NT2/D1 (cell line): ENCODE measurements around the gene KCTD16.

Source experiments
- YY1 ChIP-seq: IDR thresholded peaks from 2 replicates; pipeline ENCODE4 v1.6.1; 2011; ENCODE audit not compliant: insufficient read length, insufficient read depth
- ZNF274 ChIP-seq: IDR thresholded peaks from 2 replicates; pipeline ENCODE4 v1.6.1; 2011; ENCODE audit warnings: mild to moderate bottlenecking, low read depth, low read length

DNA sequence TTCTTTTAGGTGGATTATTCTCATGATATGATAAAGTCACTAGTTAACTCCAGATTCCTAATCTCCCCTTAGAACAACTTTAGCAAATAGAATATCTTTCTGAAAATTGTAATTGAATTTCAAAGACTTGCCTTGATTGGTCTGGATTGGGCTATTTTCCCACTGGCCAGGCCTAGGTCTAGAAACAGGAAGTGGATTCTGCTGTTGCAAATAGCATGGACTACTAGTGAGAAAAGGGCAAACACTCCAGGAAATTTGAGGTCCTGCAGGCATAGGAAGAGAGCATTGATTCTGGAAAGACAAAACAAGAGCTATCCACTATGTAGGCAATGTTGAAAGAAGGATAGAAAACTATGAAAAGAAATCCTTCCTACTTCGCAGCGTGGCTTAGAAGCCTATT lies 113.4 kb downstream of the KCTD16 start:
- TF ChIP-seq ZNF274, result no peak
- no peak for TF ChIP-seq YY1
